GM19351 (cell line): ENCODE data around the gene USP37.

Experiments
- ATAC-seq: cut with Tn5 transposase; IDR thresholded peaks from one replicate; pipeline ENCODE4 v1.9.1; 2021; ENCODE audit warnings: mild to moderate bottlenecking, moderate library complexity; ENCODE audit not compliant: unreplicated experiment

Gene USP37

GRCh38 chr2:218405086-218405745 is 162.9 kb downstream of the USP37 start:
- no peak for ATAC-seq

- ATAC-seq = no peak
Measured at GRCh38 chr2:218404351-218405085, 163.6 kb downstream of the USP37 start.

GRCh38 chr2:218403810-218404209 is 164.3 kb downstream of the USP37 start:
- ATAC-seq = no peak

GRCh38 chr2:218402911-218403411 is 165.2 kb downstream of the USP37 start:
- ATAC-seq = no peak

- no peak for ATAC-seq
Measured at GRCh38 chr2:218402491-218402901, 165.7 kb downstream of the USP37 start.

DNA sequence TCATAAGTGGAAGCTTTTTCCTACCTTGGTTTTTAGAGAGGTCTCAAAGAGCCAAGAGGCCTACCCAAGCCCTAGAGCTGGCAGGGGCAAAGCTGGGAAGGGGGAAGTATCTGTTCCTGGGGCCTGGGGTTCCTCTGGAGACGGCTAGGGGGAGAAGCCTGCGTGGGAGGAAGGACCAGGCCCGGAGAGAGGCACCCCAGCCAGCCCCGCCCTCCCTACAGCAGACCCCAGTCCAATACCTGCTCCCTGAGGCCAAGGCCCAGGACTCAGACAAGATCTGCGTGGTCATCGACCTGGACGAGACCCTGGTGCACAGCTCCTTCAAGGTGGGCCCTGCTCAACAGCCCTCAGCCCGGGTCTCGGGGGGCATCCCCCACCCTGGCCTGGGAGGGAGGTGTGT is 166.3 kb downstream of the USP37 start:
- ATAC-seq = no peak

DNA sequence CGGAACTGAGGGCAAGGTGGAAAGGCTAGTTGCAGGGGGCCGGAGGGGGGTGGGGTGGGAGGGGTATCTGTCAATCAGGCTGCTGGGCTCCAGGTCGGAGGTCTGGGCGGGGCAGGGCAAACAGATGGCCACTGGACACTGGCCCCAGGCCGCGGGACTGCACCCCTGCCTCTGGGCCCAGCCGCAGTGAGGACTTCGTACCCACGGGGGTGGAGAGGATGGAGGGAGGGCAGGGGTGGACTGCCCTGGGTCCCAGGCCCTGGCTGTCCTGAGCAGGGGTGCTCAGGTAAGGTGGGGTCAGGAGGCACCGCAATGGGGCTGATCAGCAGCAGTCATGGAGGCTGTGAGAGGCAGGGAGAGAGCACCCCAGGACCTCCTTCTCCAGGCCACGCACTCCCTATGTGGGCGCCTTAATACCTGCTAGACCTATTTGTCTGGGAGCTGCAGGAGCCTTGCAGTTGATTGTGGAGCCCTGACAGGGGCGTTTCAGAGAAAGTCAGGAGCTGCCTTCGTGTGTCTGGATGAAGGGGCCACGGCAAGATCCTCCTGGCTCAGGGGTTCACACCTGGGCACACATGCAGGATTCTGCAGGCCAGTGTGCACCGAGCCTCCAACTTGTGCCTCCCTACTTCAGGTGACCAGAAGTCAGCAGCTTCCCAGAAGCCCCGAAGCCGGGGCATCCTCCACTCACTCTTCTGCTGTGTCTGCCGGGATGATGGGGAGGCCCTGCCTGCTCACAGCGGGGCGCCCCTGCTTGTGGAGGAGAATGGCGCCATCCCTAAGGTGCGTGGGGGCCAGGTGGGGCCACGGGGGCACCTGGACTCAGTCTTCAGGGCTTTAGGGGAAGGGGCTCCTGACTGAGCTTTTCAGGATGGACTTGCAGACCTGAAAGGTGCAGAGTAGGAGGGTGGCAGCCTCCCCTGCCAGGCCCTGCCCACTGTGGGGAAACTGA is 166.9 kb downstream of the USP37 start:
- no peak for ATAC-seq
